Brain microvascular endothelial cell (primary cell): Measurements from ENCODE around the gene KRT72.
A peak's percentile ranks its signal among the peaks of the same experiment; 100 is the strongest.

Source experiments
- DNase-seq: peaks from one replicate; pipeline ENCODE4 v3.0.0-alpha.2; 2020
- H3K27ac ChIP-seq: fragments of 250-450 bp; sonication (Bioruptor Pico); 2 replicates; pipeline ENCODE4 v1.5.1; 2020; ENCODE audit warnings: mild to moderate bottlenecking, moderate library complexity
- H3K27me3 ChIP-seq: fragments of 250-450 bp; sonication (Bioruptor Pico); replicated peaks from 2 replicates; pipeline ENCODE4 v1.5.1; 2020; ENCODE audit warnings: mild to moderate bottlenecking
- H3K36me3 ChIP-seq: fragments of 250-450 bp; sonication (Bioruptor Pico); replicated peaks from 2 replicates; pipeline ENCODE4 v1.5.1; 2020; ENCODE audit warnings: mild to moderate bottlenecking
- H3K4me3 ChIP-seq: 2 replicates; pipeline ENCODE4 v1.5.1; 2011; ENCODE audit warnings: low read depth, mild to moderate bottlenecking, control low read depth, low read length, moderate library complexity
- in situ Hi-C: cut with HindIII; loops from 2 replicates; pipeline ENCODE4 v1.10.0; 2017; ENCODE audit warnings: low sequenced_read_pairs, low pct_ligation_motif_present
- TF ChIP-seq, protein P1 (sequence below): IDR thresholded peaks from 2 replicates; pipeline ENCODE4 v1.5.1; 2011; ENCODE audit warnings: low read depth, mild to moderate bottlenecking, moderate library complexity, low read length, control low read depth, inconsistent platforms; ENCODE audit errors: missing control alignments

The KRT72 gene

GRCh38 chr12:52561880-52562449 lies 39.3 kb downstream of the KRT72 start:
- Histone ChIP-seq H3K4me3 (no peak overlapping the region), H3K36me3 (no peaks in the 10 kb centered on the region), H3K27ac (no peak overlapping the region), H3K27me3 (peaks cover 8% of the 10 kb centered on the region)
- in situ Hi-C loops: no loop called here
- TF ChIP-seq, protein P1, sequence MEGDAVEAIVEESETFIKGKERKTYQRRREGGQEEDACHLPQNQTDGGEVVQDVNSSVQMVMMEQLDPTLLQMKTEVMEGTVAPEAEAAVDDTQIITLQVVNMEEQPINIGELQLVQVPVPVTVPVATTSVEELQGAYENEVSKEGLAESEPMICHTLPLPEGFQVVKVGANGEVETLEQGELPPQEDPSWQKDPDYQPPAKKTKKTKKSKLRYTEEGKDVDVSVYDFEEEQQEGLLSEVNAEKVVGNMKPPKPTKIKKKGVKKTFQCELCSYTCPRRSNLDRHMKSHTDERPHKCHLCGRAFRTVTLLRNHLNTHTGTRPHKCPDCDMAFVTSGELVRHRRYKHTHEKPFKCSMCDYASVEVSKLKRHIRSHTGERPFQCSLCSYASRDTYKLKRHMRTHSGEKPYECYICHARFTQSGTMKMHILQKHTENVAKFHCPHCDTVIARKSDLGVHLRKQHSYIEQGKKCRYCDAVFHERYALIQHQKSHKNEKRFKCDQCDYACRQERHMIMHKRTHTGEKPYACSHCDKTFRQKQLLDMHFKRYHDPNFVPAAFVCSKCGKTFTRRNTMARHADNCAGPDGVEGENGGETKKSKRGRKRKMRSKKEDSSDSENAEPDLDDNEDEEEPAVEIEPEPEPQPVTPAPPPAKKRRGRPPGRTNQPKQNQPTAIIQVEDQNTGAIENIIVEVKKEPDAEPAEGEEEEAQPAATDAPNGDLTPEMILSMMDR: peak; percentile 68
- peak; percentile 2 for DNase-seq

GRCh38 chr12:52559979-52560378 lies 41.3 kb downstream of the KRT72 start:
- Histone ChIP-seq H3K27ac (no peak overlapping the region), H3K36me3 (no peaks in the 10 kb centered on the region), H3K4me3 (no peak overlapping the region), H3K27me3 (peaks cover 4% of the 10 kb centered on the region)
- DNase-seq: no peak
- TF ChIP-seq, protein P1: no peak
- in situ Hi-C loops: no loop called here

- H3K4me3 ChIP-seq: no peak overlapping the region
- peaks cover 2% of the 10 kb centered on the region for H3K27me3 ChIP-seq
- no peak overlapping the region for H3K27ac ChIP-seq
- no peak for DNase-seq
- TF ChIP-seq, protein P1: no peak
- in situ Hi-C loops: no loop called here
- H3K36me3 ChIP-seq: no peaks in the 10 kb centered on the region
Measured at GRCh38 chr12:52558781-52559445, 42.4 kb downstream of the KRT72 start.

GRCh38 chr12:52557476-52557875 lies 43.8 kb downstream of the KRT72 start:
- Histone ChIP-seq H3K36me3 (no peaks in the 10 kb centered on the region), H3K27me3 (no peaks in the 10 kb centered on the region), H3K4me3 (no peak overlapping the region), H3K27ac (no peak overlapping the region)
- in situ Hi-C loops: no loop called here
- no peak for DNase-seq
- TF ChIP-seq, protein P1: no peak

- Histone ChIP-seq H3K4me3 (no peak overlapping the region), H3K27ac (no peak overlapping the region), H3K27me3 (peaks cover 8% of the 10 kb centered on the region), H3K36me3 (no peaks in the 10 kb centered on the region)
- no peak for DNase-seq
- in situ Hi-C loops: no loop called here
- TF ChIP-seq, protein P1: no peak
Measured at GRCh38 chr12:52555577-52555976, 45.7 kb downstream of the KRT72 start.
